ENCODE data around the gene NR1D2.
"Not testable (repeated sequence)": the region's sequence is repeated elsewhere in the genome, so short reads cannot be mapped to it uniquely, and the experiment has no call there.

NR1D2 gene

GRCh38 chr3:23968463-23969184 lies 23.5 kb downstream of the NR1D2 start:
- DNase-seq, result no peak

DNA sequence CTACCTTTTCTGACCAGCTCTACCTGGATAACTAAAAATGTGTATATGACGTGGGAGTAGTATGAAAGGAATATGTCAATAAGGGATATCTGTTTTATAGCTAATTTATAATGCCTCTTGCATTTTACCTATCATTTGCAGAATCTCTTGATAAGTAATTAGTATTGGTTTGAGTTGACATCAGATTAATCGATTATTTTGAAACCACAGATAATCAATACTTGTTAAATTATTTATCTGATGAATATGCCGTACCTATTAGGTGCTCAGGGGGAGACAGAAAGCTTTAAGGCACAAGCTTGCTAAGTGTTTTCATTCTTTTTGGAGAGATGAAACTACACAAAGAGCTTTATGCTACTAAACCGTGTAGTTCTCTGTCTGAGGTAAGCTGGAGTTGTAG lies 24.3 kb downstream of the NR1D2 start:
- DNase-seq, result no peak

- DNase-seq, result no peak
Measured at GRCh38 chr3:23971684-23972083, 26.6 kb downstream of the NR1D2 start.

- no peak for DNase-seq
Measured at GRCh38 chr3:23976555-23976954, 31.5 kb downstream of the NR1D2 start.

- no peak for DNase-seq
Measured at GRCh38 chr3:23979569-23979968, 34.5 kb downstream of the NR1D2 start.

GRCh38 chr3:23981136-23981535 lies 36.0 kb downstream of the NR1D2 start:
- no peak for DNase-seq

GRCh38 chr3:23981955-23982354 lies 36.9 kb downstream of the NR1D2 start:
- no peak for DNase-seq

DNA sequence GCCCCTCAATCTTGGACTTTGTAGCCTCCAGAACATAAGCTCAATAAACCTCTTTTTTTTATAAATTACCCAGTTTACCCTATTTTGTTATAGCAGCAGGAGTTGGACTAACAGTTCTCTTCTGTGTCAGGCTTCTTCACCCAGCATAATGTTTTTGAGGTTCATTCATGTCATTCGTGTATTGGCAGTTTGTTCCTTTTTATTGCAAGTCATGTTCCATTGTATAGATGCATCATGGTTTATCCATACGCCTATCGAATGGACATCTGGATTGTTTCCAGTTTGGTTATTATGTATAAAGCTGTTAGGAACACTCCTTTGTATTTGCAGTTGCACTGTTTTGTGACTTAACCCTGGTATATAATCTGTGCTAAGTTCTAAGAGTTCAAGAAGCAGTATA lies 39.8 kb downstream of the NR1D2 start:
- DNase-seq, result no peak

- DNase-seq, result no peak
Measured at GRCh38 chr3:23985747-23986544, 40.9 kb downstream of the NR1D2 start.

- no peak for DNase-seq
Measured at GRCh38 chr3:23987356-23987755, 42.3 kb downstream of the NR1D2 start.

DNA sequence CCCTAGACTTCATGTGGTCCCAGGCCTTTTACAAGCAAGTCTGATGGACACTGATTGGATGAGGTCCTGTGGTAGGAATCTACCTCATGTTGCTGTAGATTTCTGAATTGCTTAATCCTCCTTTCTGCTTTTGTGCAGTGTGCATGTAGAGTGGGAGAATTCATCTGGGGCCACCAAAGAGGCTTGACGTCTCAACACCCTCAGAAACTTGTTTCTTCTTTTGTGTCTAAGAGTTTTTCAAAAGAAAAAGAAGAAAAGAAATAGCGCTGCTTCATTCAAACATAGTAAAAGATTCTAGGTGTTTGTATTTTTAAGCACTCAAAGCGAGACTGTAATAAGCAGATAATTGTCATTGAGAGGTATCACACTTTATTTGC lies 46.2 kb downstream of the NR1D2 start:
- DNase-seq, result no peak

DNA sequence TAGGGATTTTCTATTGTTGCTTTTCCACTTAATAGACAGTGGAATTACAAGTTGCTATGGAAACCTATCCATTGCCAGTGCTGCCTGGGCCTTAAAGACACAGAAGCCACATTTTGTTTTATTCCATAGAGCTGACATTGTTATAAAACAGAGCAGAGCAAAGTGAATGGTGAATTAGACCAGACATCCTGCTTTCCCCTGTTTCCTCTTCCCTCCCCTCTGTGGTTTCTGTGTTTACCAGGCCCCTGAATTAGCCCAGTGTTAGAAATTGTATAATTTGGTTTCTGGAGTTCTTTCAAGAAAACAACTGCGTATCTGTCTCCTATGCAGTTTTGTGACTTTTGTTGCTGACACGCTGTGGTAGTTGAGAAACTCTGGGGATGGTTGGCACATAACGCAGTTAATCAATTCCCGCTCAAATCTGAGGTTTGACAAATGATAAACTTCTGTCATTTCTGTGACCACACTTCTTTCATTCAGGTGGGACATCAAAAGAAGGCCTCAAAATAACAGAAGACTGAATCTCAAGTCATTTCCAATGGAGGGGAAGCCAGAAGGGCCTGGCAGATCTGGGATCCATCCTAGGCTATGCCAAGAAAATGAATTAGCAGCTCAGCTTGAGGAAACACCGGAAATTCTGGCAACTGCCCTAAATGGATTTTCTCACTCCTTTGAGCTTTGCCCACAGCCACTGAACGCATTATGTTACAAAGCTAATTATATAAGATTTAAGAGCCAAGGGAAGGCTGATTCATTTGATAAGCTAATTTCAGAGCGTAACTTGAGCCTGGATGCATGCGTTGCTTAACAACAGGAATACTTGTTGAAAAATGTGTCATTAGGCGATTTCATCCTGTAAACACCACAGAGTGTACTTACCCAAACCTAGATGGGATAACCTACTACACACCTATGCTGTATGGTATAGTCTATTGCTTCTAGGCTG lies 46.9 kb downstream of the NR1D2 start:
- DNase-seq, result no peak

GRCh38 chr3:23993556-23994243 lies 48.6 kb downstream of the NR1D2 start:
- no peak for DNase-seq

DNA sequence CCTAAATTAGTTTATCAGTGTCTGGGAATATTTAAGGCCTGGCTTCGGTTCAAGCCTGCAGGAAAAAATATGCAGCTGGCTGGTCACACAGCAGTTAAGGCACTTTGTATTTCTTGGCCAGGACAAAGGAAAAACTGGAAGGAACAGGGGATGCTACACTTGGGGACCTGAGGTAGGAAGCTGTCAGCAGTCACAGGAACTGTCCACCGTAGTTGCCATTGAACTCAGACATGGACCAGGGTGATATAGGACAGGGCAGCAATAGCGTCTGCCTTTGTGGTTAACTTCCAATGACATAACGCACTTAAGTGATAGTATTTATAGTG lies 49.1 kb downstream of the NR1D2 start:
- DNase-seq, result no peak

DNA sequence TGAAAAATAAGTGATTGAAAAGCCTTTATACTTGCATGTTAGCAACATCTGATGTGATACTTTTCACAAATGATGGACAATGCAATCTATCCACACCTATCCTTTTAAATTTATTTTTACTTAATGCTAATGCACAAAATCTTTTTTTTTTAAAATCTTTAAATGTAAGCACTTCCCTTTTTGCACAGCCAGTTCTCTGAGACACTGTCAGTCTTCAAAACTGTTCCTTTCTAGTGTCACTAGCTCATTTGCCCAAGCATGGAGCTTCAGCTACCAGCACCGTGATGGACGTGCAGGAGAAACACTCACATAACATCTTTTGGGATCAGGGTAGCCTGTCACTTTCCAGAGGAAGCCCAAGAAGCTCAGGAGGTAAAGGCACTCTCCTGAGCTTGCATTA lies 50.1 kb downstream of the NR1D2 start:
- DNase-seq, result no peak

DNA sequence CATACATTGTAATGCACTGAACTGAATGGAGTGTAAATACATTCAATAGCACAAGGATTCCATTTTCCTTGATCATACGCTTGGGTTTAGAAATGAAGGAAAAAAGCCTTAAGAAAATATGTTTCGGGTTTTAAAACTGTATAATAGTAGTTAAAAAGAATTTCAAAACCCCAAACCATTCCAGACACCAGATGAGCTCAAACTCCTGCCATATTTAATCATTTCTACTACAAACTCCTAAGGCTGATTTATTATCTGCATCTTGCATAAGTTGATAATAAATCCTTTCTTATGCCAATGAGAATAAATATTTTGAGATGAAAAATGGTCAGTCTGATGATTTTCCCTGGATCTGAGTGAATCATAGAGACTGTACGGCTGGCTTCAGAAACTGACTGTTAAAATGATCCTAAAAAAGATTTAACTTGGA lies 51.0 kb downstream of the NR1D2 start:
- no peak for DNase-seq

- peak; percentile 85 to 90 for DNase-seq
Measured at GRCh38 chr3:23999012-23999641, 54.0 kb downstream of the NR1D2 start.

GRCh38 chr3:24002129-24002528 lies 57.0 kb downstream of the NR1D2 start:
- DNase-seq, result no peak

DNA sequence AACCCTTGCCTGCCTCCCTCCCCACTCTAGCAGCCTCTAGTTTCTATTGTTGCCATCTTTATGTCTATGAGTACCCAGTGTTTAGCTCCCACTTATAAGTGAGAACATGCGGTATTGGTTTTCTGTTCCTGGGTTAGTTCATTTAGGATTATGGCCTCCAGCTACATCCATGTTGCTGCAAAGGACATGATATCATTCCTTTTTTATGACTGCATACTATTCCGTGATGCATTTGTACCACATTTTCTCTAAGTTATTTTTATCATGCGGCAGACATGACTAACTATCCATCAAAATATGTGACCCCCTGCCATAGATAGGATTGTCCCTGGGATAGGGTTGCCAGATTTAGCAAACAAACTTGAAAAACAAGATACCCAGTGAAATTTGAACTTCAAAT lies 58.4 kb downstream of the NR1D2 start:
- no peak for DNase-seq

DNA sequence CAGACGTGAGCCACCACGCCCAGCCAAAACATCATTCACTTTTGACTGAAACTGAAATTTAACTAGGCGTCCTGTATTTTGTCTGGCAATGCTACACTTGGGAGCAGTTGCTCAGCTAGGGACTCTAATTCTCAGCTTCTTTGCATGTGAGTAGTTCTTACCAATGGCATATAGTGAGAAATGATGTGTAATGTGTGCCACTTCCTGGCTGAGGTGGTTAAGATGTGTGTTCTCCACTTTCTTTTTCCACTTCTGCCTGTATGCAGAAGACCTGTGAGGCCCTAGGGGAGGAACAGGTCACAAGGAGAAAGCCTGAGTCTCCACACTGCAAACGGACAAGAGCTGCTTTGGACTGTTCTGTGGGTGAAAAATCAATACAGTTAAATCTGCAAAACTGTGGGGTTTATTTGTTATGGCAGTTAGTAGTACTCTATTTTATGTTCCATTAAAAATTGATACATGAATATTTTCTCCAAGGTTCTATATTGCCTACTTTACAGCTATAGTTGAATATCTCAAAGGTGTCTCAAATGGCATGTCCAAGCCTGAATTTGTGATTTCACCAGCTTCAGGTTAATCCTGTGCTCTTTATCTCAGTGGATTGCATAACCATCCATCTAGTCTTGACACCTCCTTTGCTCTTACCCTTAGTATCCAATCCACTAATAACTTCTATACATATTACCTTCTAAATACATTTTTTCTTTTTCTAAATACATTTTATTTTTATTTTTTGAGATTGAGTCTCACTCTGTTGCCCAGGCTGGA lies 59.3 kb downstream of the NR1D2 start:
- DNase-seq, result peak in 1 of 2 experiments; percentile 48

DNA sequence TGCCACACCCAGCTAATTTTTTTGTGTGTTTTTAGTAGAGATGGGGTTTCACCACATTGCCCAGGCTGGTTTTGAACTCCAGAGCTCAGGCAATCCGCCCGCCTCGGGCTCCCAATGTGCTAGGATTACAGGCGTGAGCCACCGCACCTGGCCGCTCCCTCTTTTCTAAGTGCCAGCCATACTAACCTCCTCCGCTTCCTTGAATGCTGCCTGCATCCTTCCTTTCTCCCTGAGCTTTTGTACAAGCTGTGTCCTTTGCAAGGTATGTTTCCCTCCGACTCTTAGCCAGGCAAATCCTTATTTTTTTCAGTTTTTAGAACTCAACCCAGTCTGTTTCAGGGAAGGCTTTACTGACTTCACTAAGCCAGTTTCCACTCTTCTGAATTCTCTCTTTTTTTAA lies 60.6 kb downstream of the NR1D2 start:
- no peak for DNase-seq

DNA sequence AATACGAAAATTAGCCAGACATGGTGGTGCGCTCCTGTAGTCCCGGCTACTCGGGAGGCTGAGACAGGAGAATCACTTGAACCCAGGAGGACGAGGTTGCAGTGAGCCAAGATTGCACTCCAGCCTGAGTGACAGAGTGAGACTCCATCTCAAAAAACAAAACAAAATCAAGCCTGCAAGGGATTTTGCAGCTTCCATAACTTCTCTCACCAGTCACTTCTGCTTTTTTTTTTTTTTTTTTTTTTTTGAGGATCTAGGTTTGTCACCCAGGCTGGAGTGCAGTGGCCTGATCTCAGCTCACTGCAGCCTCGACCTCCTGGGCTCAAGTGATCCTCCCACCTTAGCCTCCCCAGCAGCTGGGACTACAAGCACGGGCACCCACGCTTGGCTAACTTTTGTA lies 65.7 kb downstream of the NR1D2 start:
- DNase-seq, result not testable (repeated sequence)

Measured in activated T-cell treated with anti-CD3 and anti-CD28 coated beads, Interleukin-2, amount 50 U/mL, for 48 hours (primary cell).